Activated T-helper 2 cell treated with anti-CD3 and anti-CD28 coated beads, Interferon-gamma antibody, Interleukin-2, Interleukin-4, amounts not matched to agents 10 μg/mL and 5 μg/mL and 100 μg/mL, durations not matched to agents 14 hours and 24 hours and 36 hours (primary cell): ENCODE measurements around the gene AGAP1. TPM values are rescaled to one million over a fixed set of nuclear protein-coding genes. Genes with fewer than 3 reads are reported as not detected.
"Not testable (repeated sequence)": the region's sequence is repeated elsewhere in the genome, so short reads cannot be mapped to it uniquely, and the experiment has no call there.

Experiments
- DNase-seq: peaks from one replicate; pipeline ENCODE4 v3.0.0; 2021; ENCODE audit warnings: low spot score
- H3K27ac Mint-ChIP-seq: one replicate; pipeline ENCODE4 v1.8.0; 2021; ENCODE audit warnings: mixed read lengths
- H3K27me3 Mint-ChIP-seq: one replicate; pipeline ENCODE4 v1.8.0; 2021; ENCODE audit warnings: low read depth, mixed read lengths
- H3K36me3 Mint-ChIP-seq: one replicate; pipeline ENCODE4 v1.8.0; 2021; ENCODE audit warnings: low read depth, mixed read lengths
- H3K4me1 Mint-ChIP-seq: one replicate; pipeline ENCODE4 v1.8.0; 2021; ENCODE audit warnings: low read depth, mixed read lengths
- H3K4me3 Mint-ChIP-seq: one replicate; pipeline ENCODE4 v1.8.0; 2021; ENCODE audit warnings: low read depth, mild to moderate bottlenecking, moderate library complexity, mixed read lengths
- H3K9me3 Mint-ChIP-seq: one replicate; pipeline ENCODE4 v1.8.0; 2021; ENCODE audit warnings: mixed read lengths
- intact Hi-C: fragments of 100-400 bp; cut with micrococcal nuclease; formaldehyde crosslinking; loops from one replicate; pipeline ENCODE4 v1.15.1; 2023
- total RNA-seq: library from RNA; stranded (reverse); gene quantifications from 2 replicates; pipeline ENCODE4 v1.2.3, GENCODE V29; 2022

The AGAP1 gene
- total RNA-seq, 1 donor from 2014 or later, result 1.8 TPM

DNA sequence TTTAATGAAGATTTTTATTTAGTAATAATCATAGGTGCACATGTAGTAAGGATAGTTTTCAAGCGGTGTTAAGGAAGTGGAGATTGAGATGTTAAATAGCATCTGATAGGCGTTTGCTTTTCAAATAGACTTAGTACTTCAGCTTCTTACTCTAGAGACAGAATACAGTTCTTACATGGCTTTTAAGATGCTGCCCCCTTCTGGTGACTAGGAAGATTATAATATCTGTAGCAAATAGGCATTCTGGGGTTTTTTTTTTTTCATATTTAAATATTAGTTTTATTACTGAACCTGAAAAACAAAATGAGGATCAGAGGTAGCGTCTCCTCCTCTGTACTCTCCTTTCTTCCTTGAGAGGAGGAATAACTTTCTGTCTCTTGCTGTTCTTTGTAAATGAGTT lies 100.2 kb downstream of the AGAP1 start:
- intact Hi-C loops, result loop anchor here (2.0 kb wide), 1 partner anchor 457 kb away; no protein-coding TSS in a partner anchor
- H3K27ac Mint-ChIP-seq, result no peak overlapping the region
- no peak for DNase-seq
- no peaks in the 10 kb centered on the region for H3K4me1 Mint-ChIP-seq
- H3K9me3 Mint-ChIP-seq, result no peaks in the 10 kb centered on the region
- no peak overlapping the region for H3K4me3 Mint-ChIP-seq
- H3K36me3 Mint-ChIP-seq, result no peaks in the 10 kb centered on the region
- no peaks in the 10 kb centered on the region for H3K27me3 Mint-ChIP-seq

DNA sequence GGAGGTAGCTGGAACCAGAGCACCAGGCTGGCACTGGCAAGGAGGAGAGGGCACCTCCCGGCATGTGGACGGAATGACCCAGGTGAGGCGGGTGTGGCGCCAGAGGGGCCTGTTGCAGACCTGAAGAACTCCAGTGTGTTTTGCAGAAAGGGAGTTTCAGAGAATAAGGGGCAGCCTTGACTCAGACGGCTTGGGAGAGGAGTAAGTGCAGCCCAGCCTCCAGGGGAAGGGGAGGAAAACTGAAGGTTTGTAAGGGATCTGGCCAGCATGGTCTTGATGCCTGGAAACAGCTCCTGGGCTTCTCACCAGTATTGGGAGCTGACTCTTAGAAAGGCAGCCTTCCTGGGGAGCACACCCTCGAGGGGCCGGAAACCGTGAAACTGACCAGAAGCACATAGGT lies 101.1 kb downstream of the AGAP1 start:
- intact Hi-C loops, result loop anchor here (1.0 to 5.0 kb wide), 3 partner anchors 151 to 1043 kb away; no protein-coding TSS in a partner anchor
- Mint-ChIP-seq H3K36me3 (no peaks in the 10 kb centered on the region), H3K4me1 (no peaks in the 10 kb centered on the region), H3K9me3 (no peaks in the 10 kb centered on the region), H3K27me3 (no peaks in the 10 kb centered on the region), H3K4me3 (no peak overlapping the region), H3K27ac (no peak overlapping the region)
- DNase-seq, result no peak

DNA sequence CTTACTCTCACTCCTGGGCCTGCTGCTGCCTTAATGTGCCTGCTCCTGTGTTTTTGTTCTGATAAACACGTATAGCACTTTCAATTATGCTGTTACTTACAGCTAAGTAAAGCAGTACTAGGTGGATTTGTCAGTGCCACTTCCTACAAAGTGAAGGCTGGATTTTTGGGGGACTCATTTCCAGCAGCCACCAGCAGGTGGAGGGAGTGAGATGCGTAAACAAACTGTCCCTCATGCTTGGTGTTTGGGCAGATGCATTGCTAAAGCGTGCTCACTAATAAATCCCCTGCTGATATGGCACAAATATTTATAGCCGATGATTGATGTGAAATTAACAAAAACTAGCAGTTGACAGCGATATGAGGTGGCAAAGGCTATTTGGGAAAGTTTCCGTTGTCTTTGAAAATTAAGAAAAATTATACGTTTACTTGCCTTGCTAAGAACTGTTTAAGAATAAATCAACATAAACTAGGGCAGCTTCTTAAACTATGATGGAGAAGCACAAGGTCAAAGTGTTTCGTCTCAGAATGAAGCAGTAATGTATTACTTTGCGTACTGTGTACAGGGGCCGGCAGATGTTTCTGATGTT lies 101.7 kb downstream of the AGAP1 start:
- intact Hi-C loops, result loop anchor here (1.0 to 5.0 kb wide), 3 partner anchors 151 to 1043 kb away; no protein-coding TSS in a partner anchor
- Mint-ChIP-seq H3K4me1 (no peaks in the 10 kb centered on the region), H3K36me3 (no peaks in the 10 kb centered on the region), H3K27ac (no peak overlapping the region), H3K4me3 (no peak overlapping the region), H3K9me3 (no peaks in the 10 kb centered on the region), H3K27me3 (no peaks in the 10 kb centered on the region)
- peak; percentile 17 for DNase-seq

DNA sequence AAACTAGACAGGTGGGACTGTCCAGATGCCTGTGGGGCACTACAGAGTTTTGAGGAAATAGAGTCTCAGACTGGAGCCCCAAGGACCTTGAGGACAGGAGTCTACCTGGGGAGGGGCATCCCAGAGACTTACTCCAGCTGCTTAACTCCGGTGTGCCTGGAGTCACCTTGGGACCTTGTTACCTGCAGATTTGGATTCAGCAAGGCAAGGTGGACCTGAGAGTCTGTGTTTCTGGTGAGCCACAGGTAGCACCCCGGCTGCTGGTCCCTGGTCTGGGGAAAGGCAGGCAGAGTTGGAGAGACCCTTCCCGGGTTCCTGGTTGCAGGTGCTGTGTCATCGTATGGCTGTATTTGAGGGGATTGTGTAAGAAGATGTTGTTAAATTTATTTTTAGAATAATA lies 102.4 kb downstream of the AGAP1 start:
- H3K27me3 Mint-ChIP-seq, result no peaks in the 10 kb centered on the region
- no peaks in the 10 kb centered on the region for H3K4me1 Mint-ChIP-seq
- no peaks in the 10 kb centered on the region for H3K9me3 Mint-ChIP-seq
- DNase-seq, result no peak
- H3K27ac Mint-ChIP-seq, result no peak overlapping the region
- H3K4me3 Mint-ChIP-seq, result no peak overlapping the region
- H3K36me3 Mint-ChIP-seq, result no peaks in the 10 kb centered on the region
- intact Hi-C loops, result loop anchor here (5.0 kb wide), 1 partner anchor 1044 kb away; no protein-coding TSS in a partner anchor

DNA sequence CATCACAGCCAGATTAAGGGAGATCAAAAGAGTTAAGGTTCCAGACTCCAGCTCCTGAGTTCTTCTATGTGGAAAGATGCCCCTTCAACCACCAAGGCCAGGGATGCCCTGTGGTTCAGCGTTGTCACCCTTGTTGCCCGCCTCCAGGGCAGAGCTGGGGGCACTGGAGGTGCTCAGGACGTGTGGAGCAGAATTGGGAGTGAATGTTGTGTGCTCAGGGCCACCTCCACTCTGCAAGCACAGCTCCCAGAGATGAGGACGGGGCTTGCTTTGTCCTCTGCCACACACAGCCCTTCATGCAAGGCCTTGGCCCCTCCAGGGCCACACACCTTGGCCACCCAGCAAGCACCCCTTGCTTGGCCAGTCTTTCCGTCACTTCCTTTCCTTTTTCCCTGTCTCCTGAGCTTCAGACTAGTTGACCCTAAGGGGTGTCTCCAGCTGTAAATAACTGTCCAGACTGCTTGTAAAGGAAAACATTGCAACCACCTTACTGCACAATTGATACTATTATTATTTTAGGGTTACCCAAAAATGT lies 103.3 kb downstream of the AGAP1 start:
- H3K9me3 Mint-ChIP-seq, result no peaks in the 10 kb centered on the region
- no peak overlapping the region for H3K4me3 Mint-ChIP-seq
- no peaks in the 10 kb centered on the region for H3K4me1 Mint-ChIP-seq
- DNase-seq, result no peak
- H3K27me3 Mint-ChIP-seq, result no peaks in the 10 kb centered on the region
- no peak overlapping the region for H3K27ac Mint-ChIP-seq
- intact Hi-C loops, result loop anchor here (5.0 kb wide), 1 partner anchor 1045 kb away; no protein-coding TSS in a partner anchor
- no peaks in the 10 kb centered on the region for H3K36me3 Mint-ChIP-seq

DNA sequence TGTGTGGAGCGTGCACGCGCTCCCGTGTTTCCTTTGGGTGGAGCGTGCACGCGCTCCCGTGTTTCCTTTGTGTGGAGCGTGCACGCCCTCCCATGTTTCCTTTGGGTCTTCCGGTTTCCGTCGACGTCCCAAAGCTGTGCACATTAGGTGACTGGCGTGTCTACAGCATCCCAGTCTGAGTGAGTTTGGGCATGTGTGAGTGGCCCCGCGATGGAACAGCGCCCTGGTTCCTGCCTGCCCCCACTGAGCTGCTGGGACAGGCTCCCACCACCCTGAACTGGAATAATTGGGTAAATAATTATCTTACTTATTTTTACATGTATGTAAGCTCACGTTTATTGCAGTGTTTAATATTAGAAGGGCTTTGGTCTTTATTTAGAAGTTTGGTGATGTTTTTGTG lies 104.2 kb downstream of the AGAP1 start:
- intact Hi-C loops, result loop anchor here (5.0 kb wide), 1 partner anchor 1046 kb away; no protein-coding TSS in a partner anchor

DNA sequence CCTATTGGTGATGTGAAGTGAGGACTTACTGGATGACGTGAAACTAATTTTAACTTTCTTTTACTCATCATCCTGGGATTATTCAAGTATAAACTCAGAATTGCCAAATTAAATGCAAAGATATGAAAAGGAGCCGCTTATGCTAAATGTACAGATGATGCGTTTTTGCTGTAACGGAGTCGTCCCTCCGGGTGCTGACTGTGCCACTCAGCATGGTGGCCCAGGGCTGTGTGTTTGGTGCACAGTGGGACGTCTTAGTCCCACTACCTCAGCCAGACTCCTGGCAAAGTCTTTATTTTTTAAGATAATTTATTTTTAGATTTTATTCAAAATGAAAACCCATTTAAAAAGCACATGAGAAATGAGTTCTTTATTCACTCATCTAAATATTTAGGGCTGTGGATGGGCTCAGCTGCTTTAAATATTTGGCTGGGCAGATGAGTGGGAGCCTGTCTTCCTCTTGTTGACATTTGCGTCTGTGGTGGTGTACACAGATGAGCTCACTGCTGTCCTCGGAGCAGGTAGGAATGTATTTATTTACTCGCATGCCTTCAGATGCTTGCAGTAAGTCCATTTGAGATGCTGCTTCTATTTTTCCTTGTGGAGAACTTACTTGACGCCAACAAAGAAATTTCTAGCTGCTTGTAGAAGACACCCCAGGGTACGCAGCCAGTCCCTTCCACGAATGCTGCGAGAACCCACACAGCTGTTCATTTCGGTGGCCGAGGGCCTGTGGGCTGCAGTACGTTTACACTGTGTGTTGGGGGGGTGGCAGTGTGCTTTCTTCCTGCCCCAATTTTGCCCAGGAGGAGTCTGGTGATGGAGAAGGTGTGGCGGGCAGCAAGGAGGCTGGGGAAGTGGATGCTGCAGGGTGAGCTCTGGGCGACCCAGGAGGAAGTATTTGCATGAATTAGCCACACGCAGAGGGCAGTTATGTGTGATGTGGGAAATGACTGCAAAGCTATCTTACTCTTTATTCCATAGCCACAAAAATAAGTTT lies 105.0 kb downstream of the AGAP1 start:
- H3K9me3 Mint-ChIP-seq, result peaks cover 5% of the 10 kb centered on the region
- no peaks in the 10 kb centered on the region for H3K36me3 Mint-ChIP-seq
- DNase-seq, result no peak
- no peaks in the 10 kb centered on the region for H3K27me3 Mint-ChIP-seq
- no peak overlapping the region for H3K4me3 Mint-ChIP-seq
- no peaks in the 10 kb centered on the region for H3K4me1 Mint-ChIP-seq
- no peak overlapping the region for H3K27ac Mint-ChIP-seq
- intact Hi-C loops, result loop anchor here (5.0 kb wide), 1 partner anchor 1047 kb away; no protein-coding TSS in a partner anchor

More for the DNA sequence above, 104.2 kb downstream of the AGAP1 start:
- H3K4me1 Mint-ChIP-seq, result no peaks in the 10 kb centered on the region
- peaks cover under 1% of the 10 kb centered on the region for H3K9me3 Mint-ChIP-seq
- no peak overlapping the region for H3K27ac Mint-ChIP-seq
- H3K27me3 Mint-ChIP-seq, result no peaks in the 10 kb centered on the region
- no peaks in the 10 kb centered on the region for H3K36me3 Mint-ChIP-seq
- DNase-seq, result no peak
- H3K4me3 Mint-ChIP-seq, result no peak overlapping the region

DNA sequence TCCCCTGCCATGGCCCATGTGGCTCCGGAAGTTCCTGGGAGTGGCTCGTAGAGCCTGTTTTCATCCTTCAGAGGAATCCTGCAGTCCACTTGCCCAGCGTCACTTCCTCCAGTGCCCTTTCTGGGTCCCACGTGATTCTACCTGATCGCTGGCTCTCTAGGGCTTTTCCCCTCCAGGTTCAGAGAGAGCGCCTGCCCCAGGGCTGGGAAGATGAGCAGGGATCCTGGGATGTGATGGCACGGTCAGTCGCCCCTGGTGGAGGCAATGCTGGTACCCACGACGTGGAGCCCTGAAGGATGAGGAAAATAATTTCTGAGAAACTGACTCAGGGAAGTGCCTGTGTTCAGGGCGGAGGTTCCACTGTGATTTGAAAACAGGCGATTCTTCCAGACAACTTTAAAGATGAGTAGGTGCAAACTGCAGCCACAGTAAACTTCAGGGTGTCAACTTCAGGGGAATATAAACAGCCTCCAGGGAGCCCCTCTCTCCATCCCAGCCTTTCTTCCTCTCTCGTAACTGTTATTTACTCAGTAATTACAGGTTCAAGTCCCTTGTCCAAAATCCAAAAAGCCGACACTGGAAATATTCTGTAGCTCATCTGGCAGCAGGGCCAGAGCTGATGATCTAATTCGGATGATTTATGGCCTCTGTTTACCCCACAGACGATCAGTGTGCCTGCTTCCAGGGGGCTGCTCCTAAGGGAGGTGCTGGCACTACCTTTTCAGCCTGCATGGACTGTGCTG lies 105.9 kb downstream of the AGAP1 start:
- H3K27ac Mint-ChIP-seq, result no peak overlapping the region
- H3K9me3 Mint-ChIP-seq, result peaks cover 5% of the 10 kb centered on the region
- DNase-seq, result no peak
- no peaks in the 10 kb centered on the region for H3K27me3 Mint-ChIP-seq
- H3K4me3 Mint-ChIP-seq, result no peak overlapping the region
- no peaks in the 10 kb centered on the region for H3K4me1 Mint-ChIP-seq
- H3K36me3 Mint-ChIP-seq, result no peaks in the 10 kb centered on the region
- intact Hi-C loops, result loop anchor here (5.0 kb wide), 1 partner anchor 1047 kb away; no protein-coding TSS in a partner anchor

DNA sequence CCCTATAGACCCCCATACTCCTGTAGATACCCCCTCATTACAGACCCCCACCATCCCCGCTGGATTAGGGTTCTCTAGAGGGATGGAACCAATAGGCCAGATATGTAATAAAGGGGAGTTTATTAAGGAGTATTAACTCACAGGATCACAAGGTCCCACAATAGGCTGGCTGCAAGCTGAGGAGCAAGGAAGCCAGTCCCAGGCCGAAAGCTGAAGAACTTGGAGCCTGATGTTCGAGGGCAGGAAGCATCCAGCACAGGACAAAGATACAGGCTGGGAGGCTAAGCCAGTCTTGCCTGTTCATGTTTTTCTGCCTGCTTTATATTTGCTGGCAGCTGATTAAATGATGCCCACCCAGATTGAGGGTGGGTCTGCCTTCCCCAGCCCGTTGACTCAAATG lies 106.6 kb downstream of the AGAP1 start:
- H3K27ac Mint-ChIP-seq, result no peak overlapping the region
- H3K36me3 Mint-ChIP-seq, result no peaks in the 10 kb centered on the region
- intact Hi-C loops, result no loop called here
- H3K9me3 Mint-ChIP-seq, result peaks cover 5% of the 10 kb centered on the region
- no peaks in the 10 kb centered on the region for H3K4me1 Mint-ChIP-seq
- no peaks in the 10 kb centered on the region for H3K27me3 Mint-ChIP-seq
- DNase-seq, result no peak
- no peak overlapping the region for H3K4me3 Mint-ChIP-seq

DNA sequence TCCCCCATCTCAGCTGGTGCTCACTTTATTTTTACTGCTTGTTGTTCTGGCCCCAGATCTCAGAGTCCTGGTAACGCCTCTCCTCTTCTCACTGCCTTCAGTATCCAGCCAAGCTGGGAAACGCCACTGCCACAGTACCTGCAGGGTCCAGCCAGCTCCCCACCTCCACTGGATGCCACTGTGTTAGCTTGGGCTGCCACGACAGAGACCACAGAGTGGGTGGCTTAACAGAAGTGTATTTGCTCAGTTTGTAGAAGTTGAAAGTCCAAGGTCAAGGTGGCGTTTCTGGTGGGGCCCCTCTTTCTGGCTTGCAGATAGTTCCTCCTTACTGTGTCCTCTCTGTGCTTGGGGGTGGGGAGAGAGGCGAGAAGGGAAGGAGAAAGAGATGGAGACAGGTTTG lies 107.1 kb downstream of the AGAP1 start:
- no peaks in the 10 kb centered on the region for H3K36me3 Mint-ChIP-seq
- peaks cover 5% of the 10 kb centered on the region for H3K9me3 Mint-ChIP-seq
- no peaks in the 10 kb centered on the region for H3K4me1 Mint-ChIP-seq
- no peak for DNase-seq
- H3K27me3 Mint-ChIP-seq, result no peaks in the 10 kb centered on the region
- no peak overlapping the region for H3K4me3 Mint-ChIP-seq
- intact Hi-C loops, result no loop called here
- H3K27ac Mint-ChIP-seq, result no peak overlapping the region

DNA sequence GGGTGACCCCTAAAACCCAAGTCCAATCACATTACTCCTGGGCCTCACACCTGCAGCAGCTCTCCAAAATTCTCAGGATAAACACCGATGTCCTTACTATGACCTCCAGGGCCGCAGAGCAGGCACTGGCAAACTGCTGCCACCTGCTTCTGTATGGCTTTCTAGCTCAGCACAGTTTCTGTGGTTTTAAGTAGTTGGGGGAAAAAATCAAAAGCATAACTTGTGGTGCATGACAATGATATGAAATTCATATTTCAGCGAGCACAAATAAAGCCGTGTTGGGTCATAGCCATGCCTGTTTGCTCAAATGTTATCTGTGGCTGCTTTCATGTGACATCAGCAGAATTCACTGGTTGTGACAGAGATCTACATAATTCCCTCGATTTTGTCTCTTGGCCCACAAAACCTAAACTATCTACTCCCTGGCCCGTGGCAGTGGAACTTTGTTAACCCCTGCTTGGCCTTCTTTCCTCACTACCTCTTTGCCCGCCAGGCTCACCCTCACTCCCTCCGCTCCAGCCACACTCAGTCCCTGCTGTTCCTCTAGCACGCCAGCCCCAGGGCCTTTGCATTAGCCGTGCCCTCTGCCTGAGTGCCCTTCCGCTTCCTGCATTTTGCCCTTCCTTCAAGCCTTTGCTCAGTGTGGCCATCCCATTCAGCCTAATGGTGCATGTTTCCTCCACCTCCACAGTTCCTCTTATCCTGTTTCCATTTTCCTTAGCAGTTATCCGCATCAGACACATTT lies 108.3 kb downstream of the AGAP1 start:
- no peaks in the 10 kb centered on the region for H3K27me3 Mint-ChIP-seq

DNA sequence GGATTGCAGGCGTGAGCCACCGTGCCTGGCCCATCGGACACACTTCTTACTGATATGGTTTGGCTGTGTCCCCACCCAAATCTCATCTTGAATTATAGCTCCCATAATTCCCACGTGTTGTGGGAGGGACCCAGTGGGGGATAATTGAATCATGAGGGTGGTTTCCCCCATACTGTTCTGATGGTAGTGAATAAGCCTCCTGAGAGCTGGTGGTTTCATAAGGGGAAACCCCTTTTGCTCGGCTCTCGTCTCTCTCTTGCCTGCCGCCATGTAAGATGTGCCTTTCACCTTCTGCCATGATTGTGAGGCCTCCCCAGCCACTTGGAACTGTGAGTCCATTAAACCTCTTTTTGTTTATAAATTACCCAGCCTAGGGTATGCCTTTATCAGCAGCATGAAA lies 109.1 kb downstream of the AGAP1 start:
- H3K36me3 Mint-ChIP-seq, H3K4me1 Mint-ChIP-seq, H3K9me3 Mint-ChIP-seq, H3K27ac Mint-ChIP-seq, DNase-seq, H3K27me3 Mint-ChIP-seq, intact Hi-C loops, H3K4me3 Mint-ChIP-seq: not testable (repeated sequence)

More for the DNA sequence above, 108.3 kb downstream of the AGAP1 start:
- no peak for DNase-seq
- H3K9me3 Mint-ChIP-seq, result peaks cover 5% of the 10 kb centered on the region
- no peak overlapping the region for H3K27ac Mint-ChIP-seq
- intact Hi-C loops, result no loop called here
- H3K4me1 Mint-ChIP-seq, result no peaks in the 10 kb centered on the region
- no peak overlapping the region for H3K4me3 Mint-ChIP-seq
- H3K36me3 Mint-ChIP-seq, result no peaks in the 10 kb centered on the region
